ENCODE data around the gene TMEM98.

TMEM98 gene

GRCh38 chr17:32962320-32962711, 34.4 kb downstream of the TMEM98 start:
- TF ChIP-seq USF1 (IDR thresholded peaks at IDR 0.05) (no peak), CEBPB (IDR thresholded peaks at IDR 0.05) (no peak), CREB1 (IDR thresholded peaks at IDR 0.05; ENCODE audit: low read depth) (no peak), MAX (IDR thresholded peaks at IDR 0.05) (no peak), EP300 (IDR thresholded peaks at IDR 0.05; ENCODE audit: borderline replicate concordance) (no peak), FOXM1 (IDR thresholded peaks at IDR 0.05; ENCODE audit: borderline replicate concordance, low read depth) (no peak)

- TF ChIP-seq REST (IDR thresholded peaks at IDR 0.05; ENCODE audit: low read depth) (no peak), RAD21 (IDR thresholded peaks at IDR 0.05; ENCODE audit: low read depth) (no peak), TAF1 (IDR thresholded peaks at IDR 0.05; ENCODE audit: low read depth) (no peak), ZBTB7A (IDR thresholded peaks at IDR 0.05; ENCODE audit: low read depth) (no peak), TEAD4 (IDR thresholded peaks at IDR 0.05) (no peak), CEBPB (IDR thresholded peaks at IDR 0.05) (no peak), USF1 (IDR thresholded peaks at IDR 0.05) (no peak), YY1 (IDR thresholded peaks at IDR 0.05; ENCODE audit: low read depth) (no peak), EGR1 (IDR thresholded peaks at IDR 0.05) (no peak), TCF12 (IDR thresholded peaks at IDR 0.05; ENCODE audit: low read depth) (no peak), MAX (IDR thresholded peaks at IDR 0.05) (no peak), CREB1 (IDR thresholded peaks at IDR 0.05; ENCODE audit: low read depth) (no peak), FOXM1 (IDR thresholded peaks at IDR 0.05; ENCODE audit: borderline replicate concordance, low read depth) (no peak), EP300 (IDR thresholded peaks at IDR 0.05; ENCODE audit: borderline replicate concordance) (no peak), NFIC (IDR thresholded peaks at IDR 0.05) (no peak)
Observed at GRCh38 chr17:32964541-32964940, 36.6 kb downstream of the TMEM98 start.

- TF ChIP-seq EGR1 (IDR thresholded peaks at IDR 0.05), result no peak
- no peak for TF ChIP-seq FOXM1 (IDR thresholded peaks at IDR 0.05; ENCODE audit: borderline replicate concordance, low read depth)
- TF ChIP-seq CREB1 (IDR thresholded peaks at IDR 0.05; ENCODE audit: low read depth), result no peak
- no peak for TF ChIP-seq REST (IDR thresholded peaks at IDR 0.05; ENCODE audit: low read depth)
- no peak for TF ChIP-seq USF1 (IDR thresholded peaks at IDR 0.05)
- no peak for TF ChIP-seq EP300 (IDR thresholded peaks at IDR 0.05; ENCODE audit: borderline replicate concordance)
- TF ChIP-seq TAF1 (IDR thresholded peaks at IDR 0.05; ENCODE audit: low read depth), result no peak
- TF ChIP-seq CEBPB (IDR thresholded peaks at IDR 0.05), result no peak
- TF ChIP-seq YY1 (IDR thresholded peaks at IDR 0.05; ENCODE audit: low read depth), result no peak
- TF ChIP-seq TEAD4 (IDR thresholded peaks at IDR 0.05), result no peak
- no peak for TF ChIP-seq NFIC (IDR thresholded peaks at IDR 0.05)
- no peak for TF ChIP-seq ZBTB7A (IDR thresholded peaks at IDR 0.05; ENCODE audit: low read depth)
- TF ChIP-seq MAX (IDR thresholded peaks at IDR 0.05), result no peak
- TF ChIP-seq TCF12 (IDR thresholded peaks at IDR 0.05; ENCODE audit: low read depth), result no peak
Observed at GRCh38 chr17:32970281-32970680, 42.3 kb downstream of the TMEM98 start.

GRCh38 chr17:32971171-32971570, 43.2 kb downstream of the TMEM98 start:
- no peak for TF ChIP-seq NFIC (IDR thresholded peaks at IDR 0.05)
- TF ChIP-seq CREB1 (IDR thresholded peaks at IDR 0.05; ENCODE audit: low read depth), result no peak
- TF ChIP-seq EGR1 (IDR thresholded peaks at IDR 0.05), result no peak
- no peak for TF ChIP-seq ZBTB7A (IDR thresholded peaks at IDR 0.05; ENCODE audit: low read depth)

- no peak for TF ChIP-seq EGR1 (IDR thresholded peaks at IDR 0.05)
- no peak for TF ChIP-seq ZBTB7A (IDR thresholded peaks at IDR 0.05; ENCODE audit: low read depth)
- no peak for TF ChIP-seq TCF12 (IDR thresholded peaks at IDR 0.05; ENCODE audit: low read depth)
- TF ChIP-seq TAF1 (IDR thresholded peaks at IDR 0.05; ENCODE audit: low read depth), result no peak
- TF ChIP-seq USF1 (IDR thresholded peaks at IDR 0.05), result no peak
- TF ChIP-seq NFIC (IDR thresholded peaks at IDR 0.05), result no peak
- no peak for TF ChIP-seq REST (IDR thresholded peaks at IDR 0.05; ENCODE audit: low read depth)
- no peak for TF ChIP-seq EP300 (IDR thresholded peaks at IDR 0.05; ENCODE audit: borderline replicate concordance)
- TF ChIP-seq MAX (IDR thresholded peaks at IDR 0.05), result no peak
- no peak for TF ChIP-seq RAD21 (IDR thresholded peaks at IDR 0.05; ENCODE audit: low read depth)
- TF ChIP-seq CEBPB (IDR thresholded peaks at IDR 0.05), result no peak
- TF ChIP-seq TEAD4 (IDR thresholded peaks at IDR 0.05), result no peak
- no peak for TF ChIP-seq YY1 (IDR thresholded peaks at IDR 0.05; ENCODE audit: low read depth)
- no peak for TF ChIP-seq FOXM1 (IDR thresholded peaks at IDR 0.05; ENCODE audit: borderline replicate concordance, low read depth)
- no peak for TF ChIP-seq CREB1 (IDR thresholded peaks at IDR 0.05; ENCODE audit: low read depth)
Observed at GRCh38 chr17:32976131-32976530, 48.2 kb downstream of the TMEM98 start.
